Esophagus muscularis mucosa (tissue), 3 donors: ENCODE measurements around the gene FTCDNL1.

Source experiments
- CTCF ChIP-seq, 3 experiments: fragments of 200-600 bp in 2 of 3; fragments of 450-650 bp in 1 of 3; sonication (generic) in 2 of 3; IDR thresholded peaks; one replicate each; pipeline ENCODE4 v1.5.1; 2017 to 2019; ENCODE audit warnings: antibody characterized with exemption in 3 of 3, mild to moderate bottlenecking in 2 of 3, moderate library complexity in 1 of 3
- POLR2A ChIP-seq: fragments of 450-650 bp; IDR thresholded peaks from one replicate; pipeline ENCODE4 v1.6.1; 2017; ENCODE audit warnings: antibody characterized with exemption, moderate library complexity, mild to moderate bottlenecking, low read depth
- POLR2AphosphoS5 ChIP-seq, 2 donors: sonication (generic); formaldehyde crosslinking; IDR thresholded peaks; one replicate each; pipeline ENCODE4 v1.6.1; 2017; ENCODE audit warnings: antibody characterized with exemption in 2 of 2

GRCh38 chr2:199861132-199861774, 10.3 kb upstream of the FTCDNL1 start:
- TF ChIP-seq POLR2AphosphoS5 (IDR thresholded peaks at IDR 0.05) (no peak), CTCF (IDR thresholded peaks at IDR 0.05) (peak; percentile 54 to 66 (median 59)), POLR2A (no peak)
